ENCODE results near the gene PSMA6.
"Not testable (repeated sequence)": the region's sequence is repeated elsewhere in the genome, so short reads cannot be mapped to it uniquely, and the experiment has no call there.

Gene PSMA6

DNA sequence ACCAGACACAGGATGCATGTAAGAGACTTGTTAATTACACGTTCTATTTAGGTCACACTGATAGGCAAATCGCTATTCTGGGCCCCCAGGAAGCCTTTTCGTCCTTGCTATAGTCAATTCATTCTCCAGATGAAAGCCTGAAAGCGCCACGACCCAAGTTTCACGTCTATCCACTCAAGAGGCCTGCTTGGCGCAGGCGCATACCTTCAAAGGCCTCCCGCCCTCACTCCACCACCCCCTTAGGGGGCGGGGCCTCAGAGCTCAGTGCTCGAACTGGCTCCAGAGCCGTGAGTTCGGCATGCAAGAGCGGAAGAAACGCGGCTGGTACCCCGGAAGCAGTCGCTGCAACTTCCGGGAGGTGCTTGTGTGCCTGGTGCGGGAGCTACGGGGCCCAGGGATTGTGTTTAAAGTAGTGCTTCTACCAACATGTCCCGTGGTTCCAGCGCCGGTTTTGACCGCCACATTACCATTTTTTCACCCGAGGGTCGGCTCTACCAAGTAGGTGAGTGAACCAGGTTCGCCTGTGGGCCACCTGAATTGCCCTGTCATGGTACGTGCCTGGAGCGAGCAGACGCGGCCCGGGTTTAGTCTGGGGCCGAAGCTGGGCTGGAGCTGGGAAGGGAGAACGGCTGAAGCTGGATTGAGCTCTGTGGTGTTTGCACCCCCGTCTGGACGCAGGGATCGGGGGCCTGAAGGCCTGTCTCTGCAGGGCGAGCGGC lies at the start of gene PSMA6:
Gene PSMA6 (plus strand): TSS at position 332 of the 719 bp plus-strand sequence. CDS start 95 bp downstream, at position 427.
- peak; percentile 100 for DNase-seq

GRCh38 chr14:35242599-35243311 lies 49.4 kb upstream of the PSMA6 start:
- no peak for DNase-seq

- DNase-seq: no peak
Measured at GRCh38 chr14:35243956-35244355, 48.2 kb upstream of the PSMA6 start.

- no peak for DNase-seq
Measured at GRCh38 chr14:35244542-35244941, 47.6 kb upstream of the PSMA6 start.

DNA sequence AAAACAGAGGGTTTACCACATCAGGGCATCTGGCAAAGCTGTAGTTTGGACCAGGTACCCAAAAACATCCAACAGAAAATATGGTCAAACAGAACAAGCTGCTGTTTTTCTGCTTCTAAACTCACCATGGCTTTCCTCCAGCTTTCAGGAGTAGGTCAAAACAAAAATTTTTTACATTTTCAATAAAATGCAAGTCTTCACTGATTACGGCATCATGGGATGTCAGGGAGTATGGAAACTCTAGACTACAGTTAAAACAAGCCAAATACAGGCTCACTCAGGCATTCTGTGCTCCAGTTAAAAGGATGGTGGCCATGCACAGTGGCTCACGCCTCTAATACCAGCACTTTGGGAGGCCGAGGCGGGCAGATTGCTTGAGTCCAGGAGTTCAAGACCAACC lies 47.1 kb upstream of the PSMA6 start:
- no peak for DNase-seq

- no peak for DNase-seq
Measured at GRCh38 chr14:35247777-35248475, 44.3 kb upstream of the PSMA6 start.

- no peak for DNase-seq
Measured at GRCh38 chr14:35248476-35248788, 43.8 kb upstream of the PSMA6 start.

DNA sequence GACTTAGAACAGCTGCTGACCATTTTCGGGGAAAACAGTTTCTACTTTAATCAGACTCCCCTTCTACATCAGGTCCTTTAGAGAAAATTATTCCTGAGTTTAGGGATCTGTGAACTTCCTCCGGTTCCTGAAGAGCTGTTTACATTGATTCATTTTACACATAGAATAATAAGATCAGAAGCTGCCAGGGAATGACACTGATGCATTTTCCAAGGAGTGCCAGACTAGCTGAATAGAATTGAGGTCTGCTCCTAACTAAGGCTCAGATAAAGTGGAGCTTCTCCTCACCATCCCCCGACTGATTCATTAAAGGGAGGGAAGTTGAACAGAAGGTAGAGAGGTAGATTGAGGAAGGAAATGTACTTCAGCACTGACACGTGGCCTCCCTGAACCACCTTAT lies 41.9 kb upstream of the PSMA6 start:
- DNase-seq: no peak

GRCh38 chr14:35252451-35252868 lies 39.7 kb upstream of the PSMA6 start:
- no peak for DNase-seq

DNA sequence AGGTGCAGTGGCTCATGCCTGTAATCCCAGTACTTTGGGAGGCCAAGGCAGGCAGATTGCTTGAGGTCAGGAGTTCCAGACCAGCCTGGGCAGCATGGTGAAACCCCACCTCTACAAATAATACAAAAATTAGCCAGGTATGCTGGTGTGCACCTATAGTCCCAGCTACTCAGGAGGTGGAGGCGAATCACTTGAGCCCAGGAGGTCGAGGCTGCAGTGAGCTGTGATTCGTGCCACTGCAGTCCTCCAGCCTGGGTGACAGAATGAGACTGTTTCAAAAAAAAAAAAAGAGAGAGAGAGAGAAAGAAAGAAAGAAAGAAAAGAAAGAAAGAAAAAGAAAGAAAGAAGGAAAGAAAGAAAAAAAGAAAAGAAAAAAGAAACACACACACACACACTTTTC lies 39.1 kb upstream of the PSMA6 start:
- not testable (repeated sequence) for DNase-seq

DNA sequence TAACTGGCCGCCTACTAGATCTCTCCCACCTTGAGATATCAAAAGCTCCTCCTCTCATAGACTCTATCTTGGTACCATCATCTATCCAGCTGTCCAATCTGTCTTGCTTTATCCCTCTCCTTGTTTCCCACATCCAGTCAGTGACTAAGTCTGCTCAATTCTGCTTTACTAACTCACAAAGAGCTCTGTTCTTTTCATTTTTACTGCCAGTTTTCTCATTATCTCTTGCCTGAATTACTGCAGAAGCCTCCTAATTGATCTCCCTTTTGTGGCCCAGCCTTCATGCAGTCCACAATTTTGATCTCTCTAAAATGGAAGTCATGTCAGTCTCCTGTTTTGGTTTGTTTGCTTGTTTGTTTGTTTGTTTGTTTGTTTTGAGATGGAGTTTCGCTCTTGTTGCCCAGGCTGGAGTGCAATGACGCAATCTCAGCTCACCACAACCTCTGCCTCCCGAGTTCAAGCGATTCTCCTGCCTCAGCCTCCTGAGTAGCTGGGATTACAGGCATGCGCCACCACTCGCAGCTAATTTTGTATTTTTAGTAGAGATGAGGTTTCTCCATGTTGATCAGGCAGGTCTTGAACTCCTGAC lies 38.1 kb upstream of the PSMA6 start:
- not testable (repeated sequence) for DNase-seq

- DNase-seq: no peak
Measured at GRCh38 chr14:35254736-35255135, 37.4 kb upstream of the PSMA6 start.

DNA sequence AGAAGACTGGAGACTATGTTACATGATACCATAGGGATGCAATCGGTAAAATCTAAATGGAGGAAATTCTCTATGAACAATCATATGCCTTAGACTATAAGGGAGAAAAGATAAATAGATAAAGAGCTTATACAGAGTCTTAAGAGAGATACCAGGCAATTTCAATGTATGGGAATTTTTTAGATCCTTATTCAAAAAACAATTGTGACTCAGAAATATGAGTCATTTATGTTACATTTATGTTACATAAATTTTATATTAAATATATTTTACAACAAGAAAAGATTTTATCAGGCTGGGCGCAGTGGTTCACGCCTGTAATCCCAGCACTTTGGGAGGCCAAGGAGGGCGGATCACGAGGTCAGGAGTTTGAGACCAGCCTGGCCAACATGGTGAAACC lies 36.5 kb upstream of the PSMA6 start:
- no peak for DNase-seq

DNA sequence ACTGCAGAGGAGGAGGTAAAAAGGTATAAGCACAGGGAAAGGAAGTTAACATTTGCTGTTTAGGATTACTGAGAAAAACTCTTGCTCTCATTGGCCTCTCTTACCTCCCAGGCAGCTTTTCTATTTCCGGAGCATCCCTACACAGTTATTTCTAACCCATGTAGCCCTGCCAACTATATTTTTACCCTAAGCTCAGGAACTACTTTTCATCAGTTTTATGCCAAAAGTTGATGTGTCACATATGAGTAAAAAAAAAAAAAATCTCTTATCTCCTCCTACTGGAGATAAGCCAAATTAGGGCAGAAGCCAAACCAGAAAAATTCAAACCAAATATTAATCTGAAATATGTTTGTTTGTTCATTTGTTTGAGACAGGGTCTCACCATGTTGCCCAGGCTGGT lies 34.4 kb upstream of the PSMA6 start:
- no peak for DNase-seq

DNA sequence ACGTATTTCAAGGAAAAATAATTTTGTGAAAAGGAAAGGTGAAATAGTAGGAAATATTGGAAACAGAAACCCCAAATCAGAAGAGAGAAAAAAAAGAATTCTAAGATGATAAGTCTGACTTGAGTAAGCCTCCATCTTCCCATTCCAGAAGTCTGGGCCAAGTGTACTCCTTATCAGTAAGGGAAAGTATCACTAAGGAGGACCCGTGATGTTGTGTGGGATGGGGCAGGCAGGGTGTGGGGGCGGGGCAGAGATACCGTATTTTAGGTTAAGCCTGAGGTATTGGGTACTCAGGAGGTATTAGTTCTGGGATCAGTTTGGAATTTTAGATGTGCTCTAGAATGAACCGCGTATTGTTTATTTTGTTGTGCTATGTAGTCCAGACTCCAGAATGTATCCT lies 33.8 kb upstream of the PSMA6 start:
- no peak for DNase-seq

DNA sequence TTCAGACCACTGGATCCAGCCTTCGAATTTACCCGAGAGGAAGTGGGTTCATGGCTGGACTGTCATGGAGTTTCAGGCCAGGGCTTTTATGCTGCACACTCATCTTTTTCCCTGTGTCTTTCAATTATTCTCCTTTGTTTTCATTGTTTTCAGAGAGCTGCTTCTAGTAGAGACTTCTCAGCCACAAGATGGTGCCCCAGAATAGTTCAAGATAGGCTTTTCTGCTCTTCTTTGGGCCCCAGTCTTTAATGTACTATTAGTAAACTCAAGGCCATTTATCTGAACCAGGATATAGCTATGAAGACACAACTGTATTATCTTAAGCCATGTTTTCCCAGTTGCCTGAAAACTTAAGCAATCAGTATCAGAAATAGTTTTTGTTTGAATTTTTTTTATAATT lies 30.4 kb upstream of the PSMA6 start:
- no peak for DNase-seq

DNA sequence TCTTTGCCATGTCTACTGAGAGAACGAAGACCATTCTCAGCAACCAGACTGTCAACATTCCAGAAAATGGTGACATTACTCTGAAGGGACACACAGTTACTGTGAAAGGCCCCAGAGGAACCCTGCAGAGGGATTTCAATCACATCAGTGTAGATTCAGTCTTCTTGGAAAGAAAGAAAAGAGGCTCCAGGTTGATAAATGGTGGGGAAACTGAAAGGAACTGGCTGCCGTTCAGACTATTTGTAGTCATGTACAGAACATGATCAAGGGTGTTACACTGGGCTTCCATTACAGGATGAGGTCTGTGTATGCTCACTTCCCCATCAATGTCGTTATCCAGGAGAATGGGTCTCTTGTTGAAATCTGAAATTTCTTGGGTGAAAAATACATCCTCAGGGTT lies 29.7 kb upstream of the PSMA6 start:
- DNase-seq: no peak

DNA sequence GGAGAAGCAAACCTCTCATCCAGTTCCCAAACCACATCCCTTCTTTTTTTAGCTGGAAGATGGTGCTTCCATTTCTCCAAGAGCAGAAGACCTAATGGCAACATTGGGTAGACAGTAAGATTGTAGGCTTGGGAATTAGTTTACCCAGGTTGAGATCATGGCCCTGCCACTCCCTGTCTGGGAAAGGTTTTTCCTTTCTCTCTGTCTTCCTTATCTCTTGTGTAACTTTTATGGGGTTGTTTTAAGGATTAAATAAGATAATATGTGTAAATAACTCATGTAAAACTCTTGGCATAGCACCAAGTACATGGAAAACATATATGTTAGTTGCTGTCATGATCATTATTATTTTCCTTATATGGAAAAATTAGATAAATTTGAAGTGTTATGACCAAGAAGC lies 23.2 kb upstream of the PSMA6 start:
- no peak for DNase-seq

DNA sequence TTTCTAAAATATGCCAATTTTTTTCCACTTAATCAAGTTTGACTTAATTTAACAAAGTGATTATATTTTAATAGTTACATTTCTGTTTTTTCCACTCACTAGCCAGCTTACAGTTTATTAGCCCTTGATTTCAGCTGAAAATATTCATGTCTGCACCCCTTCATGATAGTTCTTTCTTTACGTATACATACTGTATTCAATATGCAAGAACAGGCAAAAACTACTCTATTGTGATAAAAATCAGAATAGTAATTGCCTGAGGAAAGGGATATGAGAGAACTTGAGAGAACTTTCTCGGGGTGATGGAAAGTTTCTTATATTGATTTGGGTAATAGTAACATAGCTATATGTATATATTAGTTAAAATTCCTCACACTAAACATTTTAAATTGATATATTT lies 17.4 kb upstream of the PSMA6 start:
- DNase-seq: no peak

GRCh38 chr14:35277179-35277578 lies 15.0 kb upstream of the PSMA6 start:
- peak; percentile 66 for DNase-seq

- DNase-seq: no peak
Measured at GRCh38 chr14:35279369-35279768, 12.8 kb upstream of the PSMA6 start.

- peak; percentile 60 for DNase-seq
Measured at GRCh38 chr14:35281341-35281740, 10.8 kb upstream of the PSMA6 start.

GRCh38 chr14:35284506-35284905 lies 7.7 kb upstream of the PSMA6 start:
- DNase-seq: no peak
